Suprapubic skin (tissue), 4 donors: ENCODE data around the gene XIAP.

ENCODE experiments used
- POLR2A ChIP-seq, 2 donors: fragments of 450-650 bp; IDR thresholded peaks; one replicate each; pipeline ENCODE4 v1.6.1; 2017; ENCODE audit warnings: antibody characterized with exemption in 2 of 2, mild to moderate bottlenecking in 2 of 2, moderate library complexity in 2 of 2
- POLR2AphosphoS5 ChIP-seq, 3 donors: sonication (generic); formaldehyde crosslinking; IDR thresholded peaks; one replicate each; pipeline ENCODE4 v1.6.1; 2017; ENCODE audit warnings: antibody characterized with exemption in 3 of 3
- TF ChIP-seq, protein P1 (sequence below), 2 donors: fragments of 200-600 bp in 1 of 2; fragments of 450-650 bp in 1 of 2; sonication (generic) in 1 of 2; IDR thresholded peaks; one replicate each; pipeline ENCODE4 v1.5.1; 2016 to 2019; ENCODE audit warnings: antibody characterized with exemption in 2 of 2, mild to moderate bottlenecking in 1 of 2, moderate library complexity in 1 of 2

DNA sequence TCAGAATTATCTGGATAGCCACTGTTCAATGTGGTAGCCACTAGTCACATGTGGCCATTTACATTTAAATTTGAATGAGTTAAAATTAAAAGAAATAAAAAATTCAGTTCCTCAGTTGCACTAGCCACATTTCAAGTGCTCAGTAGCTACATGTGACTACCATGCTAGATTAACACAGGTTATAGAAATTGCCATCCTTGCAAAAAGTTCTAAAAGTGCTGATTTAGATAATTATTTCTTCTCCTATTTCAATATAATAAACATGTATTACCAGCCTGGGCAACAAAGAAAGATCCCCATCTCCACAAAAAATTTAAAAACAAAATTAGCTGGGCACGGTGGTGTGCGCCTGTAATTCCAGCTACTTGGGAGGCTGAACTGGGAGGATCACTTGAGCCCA, 90.0 kb downstream of the XIAP start:
- TF ChIP-seq, protein P1, sequence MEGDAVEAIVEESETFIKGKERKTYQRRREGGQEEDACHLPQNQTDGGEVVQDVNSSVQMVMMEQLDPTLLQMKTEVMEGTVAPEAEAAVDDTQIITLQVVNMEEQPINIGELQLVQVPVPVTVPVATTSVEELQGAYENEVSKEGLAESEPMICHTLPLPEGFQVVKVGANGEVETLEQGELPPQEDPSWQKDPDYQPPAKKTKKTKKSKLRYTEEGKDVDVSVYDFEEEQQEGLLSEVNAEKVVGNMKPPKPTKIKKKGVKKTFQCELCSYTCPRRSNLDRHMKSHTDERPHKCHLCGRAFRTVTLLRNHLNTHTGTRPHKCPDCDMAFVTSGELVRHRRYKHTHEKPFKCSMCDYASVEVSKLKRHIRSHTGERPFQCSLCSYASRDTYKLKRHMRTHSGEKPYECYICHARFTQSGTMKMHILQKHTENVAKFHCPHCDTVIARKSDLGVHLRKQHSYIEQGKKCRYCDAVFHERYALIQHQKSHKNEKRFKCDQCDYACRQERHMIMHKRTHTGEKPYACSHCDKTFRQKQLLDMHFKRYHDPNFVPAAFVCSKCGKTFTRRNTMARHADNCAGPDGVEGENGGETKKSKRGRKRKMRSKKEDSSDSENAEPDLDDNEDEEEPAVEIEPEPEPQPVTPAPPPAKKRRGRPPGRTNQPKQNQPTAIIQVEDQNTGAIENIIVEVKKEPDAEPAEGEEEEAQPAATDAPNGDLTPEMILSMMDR (IDR thresholded peaks at IDR 0.05) = no peak
- TF ChIP-seq POLR2A (IDR thresholded peaks at IDR 0.05) = no peak
- no peak for TF ChIP-seq POLR2AphosphoS5 (IDR thresholded peaks at IDR 0.05)
